Ishikawa (cell line): Measurements from ENCODE around the gene DRD1.

Source experiments
- CEBPB ChIP-seq: IDR thresholded peaks from 2 replicates; pipeline ENCODE4 v1.6.1; 2012
- CREB1 ChIP-seq: IDR thresholded peaks from 2 replicates; pipeline ENCODE4 v1.6.1; 2012; ENCODE audit warnings: low read depth
- EGR1 ChIP-seq: IDR thresholded peaks from 2 replicates; pipeline ENCODE4 v1.6.1; 2012
- EP300 ChIP-seq: IDR thresholded peaks from 2 replicates; pipeline ENCODE4 v1.6.1; 2012; ENCODE audit warnings: borderline replicate concordance
- FOXM1 ChIP-seq: IDR thresholded peaks from 2 replicates; pipeline ENCODE4 v1.6.1; 2012; ENCODE audit warnings: low read depth, borderline replicate concordance
- MAX ChIP-seq: IDR thresholded peaks from 2 replicates; pipeline ENCODE4 v1.6.1; 2012
- NFIC ChIP-seq: IDR thresholded peaks from 2 replicates; pipeline ENCODE4 v1.6.1; 2012
- RAD21 ChIP-seq: IDR thresholded peaks from 2 replicates; pipeline ENCODE4 v1.6.1; 2012; ENCODE audit warnings: low read depth
- REST ChIP-seq: IDR thresholded peaks from 2 replicates; pipeline ENCODE4 v1.6.1; 2012; ENCODE audit warnings: low read depth, mild to moderate bottlenecking
- TAF1 ChIP-seq: IDR thresholded peaks from 2 replicates; pipeline ENCODE4 v1.6.1; 2012; ENCODE audit warnings: low read depth, mild to moderate bottlenecking
- TCF12 ChIP-seq: IDR thresholded peaks from 2 replicates; pipeline ENCODE4 v1.6.1; 2012; ENCODE audit warnings: low read depth
- TEAD4 ChIP-seq: IDR thresholded peaks from 2 replicates; pipeline ENCODE4 v1.6.1; 2012
- USF1 ChIP-seq: IDR thresholded peaks from 2 replicates; pipeline ENCODE4 v1.6.1; 2012
- YY1 ChIP-seq: IDR thresholded peaks from 2 replicates; pipeline ENCODE4 v1.6.1; 2012; ENCODE audit warnings: low read depth
- ZBTB7A ChIP-seq: IDR thresholded peaks from 2 replicates; pipeline ENCODE4 v1.6.1; 2012; ENCODE audit warnings: low read depth

The DRD1 gene

GRCh38 chr5:175478384-175479124 lies 34.6 kb upstream of the DRD1 start, which contains the start of gene SFXN1:
SFXN1 (plus strand) TSS chr5:175478560; CDS start chr5:175492104, 13,544 bp downstream.
- TF ChIP-seq YY1 (peak; percentile 91), NFIC (no peak), CREB1 (no peak), MAX (peak; percentile 71), FOXM1 (no peak), EGR1 (0 out of 2 replicates have a peak, but pooled peaks have one; percentile 4), ZBTB7A (peak; percentile 41; the same call in 1 of the 2 replicates), TAF1 (peak; percentile 85)

GRCh38 chr5:175478008-175478383 lies 34.0 kb upstream of the DRD1 start:
- TF ChIP-seq TEAD4 (no peak), YY1 (no peak), CREB1 (no peak), REST (no peak), FOXM1 (no peak), CEBPB (no peak), TAF1 (no peak), NFIC (no peak), USF1 (no peak), EGR1 (no peak), EP300 (no peak), MAX (no peak; the same call in 1 of the 2 replicates), ZBTB7A (no peak), TCF12 (no peak), RAD21 (no peak)

GRCh38 chr5:175477440-175477839 lies 33.5 kb upstream of the DRD1 start:
- no peak for TF ChIP-seq FOXM1
- TF ChIP-seq CREB1, result no peak
- TF ChIP-seq REST, result no peak
- TF ChIP-seq RAD21, result no peak
- no peak for TF ChIP-seq CEBPB
- TF ChIP-seq TEAD4, result no peak

GRCh38 chr5:175475248-175475647 lies 31.3 kb upstream of the DRD1 start:
- TF ChIP-seq REST (no peak), TEAD4 (no peak), USF1 (no peak), YY1 (no peak), NFIC (no peak), FOXM1 (no peak), EGR1 (no peak), EP300 (no peak), TAF1 (no peak), RAD21 (no peak)

- no peak for TF ChIP-seq EP300
- TF ChIP-seq USF1, result no peak
- TF ChIP-seq TEAD4, result no peak
- no peak for TF ChIP-seq TAF1
- TF ChIP-seq ZBTB7A, result no peak
- TF ChIP-seq TCF12, result no peak
- no peak for TF ChIP-seq CREB1
- no peak for TF ChIP-seq FOXM1
- TF ChIP-seq MAX, result no peak
- TF ChIP-seq REST, result no peak
These were observed 28.4 kb upstream of the DRD1 start for GRCh38 chr5:175472378-175472777.
